A673 (cell line): ENCODE results near the gene PSMB2. TPM values are rescaled to one million over a fixed set of nuclear protein-coding genes. Genes with fewer than 3 reads are reported as not detected.

Experiments used
- BruUV-seq: library from RNA; stranded (reverse); fragments of 400-500 nt; replicated peaks from 2 replicates; lab custom pipeline; 2021; lab: Mats Ljungman, UMichigan
- CTCF ChIA-PET: fragments of 300-600 bp; sonication (Branson Sonifier 250); formaldehyde crosslinking; loops from one replicate; lab custom pipeline; 2022; ENCODE audit warnings: antibody characterized with exemption; lab: Charles Lee
- POLR2A ChIA-PET: fragments of 300-600 bp; sonication (Branson Sonifier 250); formaldehyde crosslinking; loops from one replicate; lab custom pipeline; 2022; ENCODE audit warnings: antibody characterized with exemption; ENCODE audit not compliant: low non-redundant PET; lab: Charles Lee
- DNase-seq: peaks from one replicate; pipeline ENCODE4 v3.0.0-alpha.2; 2015; ENCODE audit warnings: low spot score
- H3K27ac ChIP-seq: fragments of 200-600 bp; sonication (generic); 2 replicates; pipeline ENCODE4 v1.5.1; 2016; ENCODE audit warnings: mixed run types, low read depth, mild to moderate bottlenecking, mixed read lengths, antibody characterized with exemption, low read length; ENCODE audit not compliant: poor library complexity, severe bottlenecking
- H3K27me3 ChIP-seq: fragments of 200-600 bp; sonication (generic); replicated peaks from 2 replicates; pipeline ENCODE4 v1.6.1; 2017; ENCODE audit warnings: mixed run types, low read depth, mild to moderate bottlenecking, mixed read lengths, antibody characterized with exemption, low read length; ENCODE audit not compliant: insufficient read depth, poor library complexity
- H3K36me3 ChIP-seq: fragments of 200-600 bp; sonication (generic); 2 replicates; pipeline ENCODE4 v1.6.1; 2016; ENCODE audit warnings: mixed run types, mild to moderate bottlenecking, mixed read lengths, antibody characterized with exemption, low read length; ENCODE audit not compliant: insufficient read depth, poor library complexity, severe bottlenecking
- H3K4me1 ChIP-seq: fragments of 200-600 bp; sonication (generic); 2 replicates; pipeline ENCODE4 v1.6.1; 2017; ENCODE audit warnings: mixed run types, mild to moderate bottlenecking, mixed read lengths, antibody characterized with exemption, low read length; ENCODE audit not compliant: insufficient read depth, poor library complexity, severe bottlenecking
- H3K4me3 ChIP-seq: fragments of 200-600 bp; sonication (generic); 2 replicates; pipeline ENCODE4 v1.5.1; 2016; ENCODE audit warnings: low read depth, mixed run types, mild to moderate bottlenecking, mixed read lengths, low read length; ENCODE audit not compliant: poor library complexity, severe bottlenecking
- H3K9me3 ChIP-seq: fragments of 200-600 bp; sonication (generic); 2 replicates; pipeline ENCODE4 v1.6.1; 2016; ENCODE audit warnings: mixed run types, low read depth, mild to moderate bottlenecking, mixed read lengths, antibody characterized with exemption, low read length; ENCODE audit not compliant: poor library complexity, severe bottlenecking
- EZH2 ChIP-seq: fragments of 200-600 bp; sonication (generic); IDR thresholded peaks from 2 replicates; pipeline ENCODE4 v1.6.1; 2017; ENCODE audit warnings: borderline replicate concordance, low read depth, mild to moderate bottlenecking, mixed read lengths, antibody characterized with exemption, low read length; ENCODE audit not compliant: poor library complexity, severe bottlenecking
- intact Hi-C: fragments of 100-400 bp; cut with micrococcal nuclease; formaldehyde crosslinking; loops from one replicate; pipeline ENCODE4 v1.10.0; 2022; ENCODE audit not compliant: unreplicated experiment
- total RNA-seq: library from RNA; stranded (reverse); gene quantifications from 2 replicates; pipeline ENCODE4 v1.2.3, GENCODE V29; 2021
- TF ChIP-seq, protein P1 (sequence below): fragments of 300-800, 200-600 bp; sonication (generic); conservative IDR thresholded peaks from 2 replicates; pipeline ENCODE4 v1.5.1; 2017; ENCODE audit warnings: low read depth, mild to moderate bottlenecking, antibody characterized with exemption, low read length, moderate library complexity, mixed read lengths

The PSMB2 gene
- total RNA-seq, 1 experiment from 2014 or later = 169 TPM

DNA sequence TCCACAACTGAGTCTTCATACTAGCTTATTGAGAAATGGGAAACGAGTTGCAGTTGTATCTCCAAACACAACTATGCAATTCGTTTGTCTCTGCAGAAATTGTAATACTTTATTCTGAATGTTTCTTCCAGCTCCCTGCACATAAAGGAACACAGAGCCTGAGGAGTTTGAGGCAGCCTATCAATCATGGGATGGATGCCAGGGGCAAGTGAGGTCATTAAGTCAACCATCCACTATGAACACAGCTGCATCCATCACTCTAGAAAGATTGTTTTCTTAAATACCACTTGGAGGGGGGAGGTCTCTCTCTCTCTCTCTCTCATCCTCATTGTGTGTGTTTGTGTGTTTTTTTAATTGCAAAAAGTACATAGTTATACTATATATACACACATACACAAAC, 2.9 kb upstream of the PSMB2 start:
- H3K4me3 ChIP-seq = no peak overlapping the region
- BruUV-seq = no TSS peak
- intact Hi-C loops = loop anchor here (5.0 kb wide), 1 partner anchor 73 kb away; the partner anchor contains the start of gene C1orf216
- ChIA-PET CTCF (interaction anchor here (0.6 kb wide), 1 partner anchor 64 kb away, joined by 3 read pairs; no protein-coding TSS in a partner anchor), POLR2A (no interaction called here)
- peaks cover 13% of the 10 kb centered on the region for H3K27me3 ChIP-seq
- DNase-seq = no peak
- H3K9me3 ChIP-seq = no peaks in the 10 kb centered on the region
- no peaks in the 10 kb centered on the region for H3K4me1 ChIP-seq
- TF ChIP-seq, protein P1, sequence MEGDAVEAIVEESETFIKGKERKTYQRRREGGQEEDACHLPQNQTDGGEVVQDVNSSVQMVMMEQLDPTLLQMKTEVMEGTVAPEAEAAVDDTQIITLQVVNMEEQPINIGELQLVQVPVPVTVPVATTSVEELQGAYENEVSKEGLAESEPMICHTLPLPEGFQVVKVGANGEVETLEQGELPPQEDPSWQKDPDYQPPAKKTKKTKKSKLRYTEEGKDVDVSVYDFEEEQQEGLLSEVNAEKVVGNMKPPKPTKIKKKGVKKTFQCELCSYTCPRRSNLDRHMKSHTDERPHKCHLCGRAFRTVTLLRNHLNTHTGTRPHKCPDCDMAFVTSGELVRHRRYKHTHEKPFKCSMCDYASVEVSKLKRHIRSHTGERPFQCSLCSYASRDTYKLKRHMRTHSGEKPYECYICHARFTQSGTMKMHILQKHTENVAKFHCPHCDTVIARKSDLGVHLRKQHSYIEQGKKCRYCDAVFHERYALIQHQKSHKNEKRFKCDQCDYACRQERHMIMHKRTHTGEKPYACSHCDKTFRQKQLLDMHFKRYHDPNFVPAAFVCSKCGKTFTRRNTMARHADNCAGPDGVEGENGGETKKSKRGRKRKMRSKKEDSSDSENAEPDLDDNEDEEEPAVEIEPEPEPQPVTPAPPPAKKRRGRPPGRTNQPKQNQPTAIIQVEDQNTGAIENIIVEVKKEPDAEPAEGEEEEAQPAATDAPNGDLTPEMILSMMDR = no peak
- no peak for TF ChIP-seq EZH2
- no peak overlapping the region for H3K27ac ChIP-seq
- no peaks in the 10 kb centered on the region for H3K36me3 ChIP-seq

DNA sequence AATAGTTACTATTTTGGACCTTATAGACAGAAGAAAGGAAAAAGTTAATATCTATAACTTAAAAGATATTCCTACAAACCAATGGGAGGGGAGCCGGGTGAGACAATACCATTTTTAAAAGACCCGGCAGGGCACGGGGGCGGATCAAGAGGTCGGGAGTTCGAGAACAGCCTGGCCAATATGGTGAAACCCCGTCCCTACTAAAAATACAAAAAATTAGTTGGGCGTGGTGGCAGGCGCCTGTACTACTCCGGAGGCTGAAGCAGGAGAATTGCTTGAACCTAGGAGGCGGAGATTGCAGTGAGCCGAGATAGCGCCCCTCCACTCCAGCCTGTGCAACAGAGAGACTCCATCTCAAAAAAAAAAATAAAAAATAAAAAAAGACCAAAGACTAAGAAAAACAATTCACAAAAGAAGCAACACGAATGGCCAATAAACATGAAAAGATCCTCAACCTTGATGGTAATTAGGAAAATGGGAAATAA, 1.2 kb upstream of the PSMB2 start:
- ChIA-PET POLR2A (interaction anchor here (0.7 kb wide), 2 partner anchors 14 to 57 kb away, joined by 3 to 5 read pairs; no protein-coding TSS in a partner anchor), CTCF (interaction anchor here (0.8 kb wide), 1 partner anchor 73 kb away, joined by 3 read pairs; no protein-coding TSS in a partner anchor)
- H3K27me3 ChIP-seq = peaks cover 13% of the 10 kb centered on the region
- peak overlapping the region; percentile 92 for H3K27ac ChIP-seq
- TF ChIP-seq, protein P1 = 0 out of 2 replicates have a peak, but pooled peaks have one; percentile 30
- TF ChIP-seq EZH2 = no peak
- no peaks in the 10 kb centered on the region for H3K9me3 ChIP-seq
- H3K36me3 ChIP-seq = no peaks in the 10 kb centered on the region
- peak; percentile 52 for DNase-seq
- BruUV-seq = no TSS peak
- intact Hi-C loops = loop anchor here (5.0 kb wide), 1 partner anchor 75 kb away; the partner anchor contains the start of gene C1orf216
- H3K4me1 ChIP-seq = peaks cover 13% of the 10 kb centered on the region
- peak overlapping the region; percentile 90 for H3K4me3 ChIP-seq

DNA sequence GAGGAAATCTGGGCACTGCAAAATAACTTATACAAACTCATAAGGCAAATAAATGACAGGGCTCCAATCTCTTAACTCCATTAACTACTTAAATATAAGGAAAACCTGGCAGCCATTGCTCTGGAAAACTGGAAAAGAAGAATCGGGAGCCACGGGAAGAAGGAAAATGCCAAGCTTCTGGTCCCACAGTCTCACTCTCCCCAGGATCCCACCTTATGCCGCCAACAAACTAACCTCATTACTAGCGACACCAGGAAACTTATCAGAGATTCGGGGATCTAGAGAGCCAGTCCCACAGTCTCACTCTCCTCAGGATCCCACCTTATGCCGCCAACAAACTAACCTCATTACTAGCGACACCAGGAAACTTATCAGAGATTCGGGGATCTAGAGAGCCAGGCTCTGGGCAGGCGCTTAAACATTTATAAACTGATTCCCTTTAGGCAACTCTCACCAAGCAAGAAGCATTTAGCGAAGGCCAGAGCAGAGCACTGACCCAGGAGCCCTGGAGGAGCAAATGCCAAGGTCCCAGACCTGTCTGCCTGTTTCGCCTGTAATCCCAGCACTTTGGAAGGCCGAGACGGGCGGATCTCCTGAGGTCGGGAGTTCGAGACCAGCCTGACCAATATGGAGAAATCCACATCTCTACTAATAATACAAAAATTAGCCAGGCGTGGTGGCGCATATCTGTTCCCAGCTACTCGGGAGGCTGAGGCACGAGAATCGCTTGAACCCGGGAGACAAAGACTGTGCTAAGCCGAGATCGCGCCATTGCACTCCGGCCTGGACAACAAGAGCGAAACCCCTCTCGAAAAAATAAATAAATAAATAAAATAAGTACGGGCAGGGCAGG, 720 bp downstream of the PSMB2 start:
- Histone ChIP-seq H3K36me3 (peaks cover 8% of the 10 kb centered on the region), H3K4me3 (peak overlapping the region; percentile 90), H3K4me1 (peaks cover 26% of the 10 kb centered on the region), H3K27ac (peak overlapping the region; percentile 92), H3K9me3 (no peaks in the 10 kb centered on the region), H3K27me3 (peaks cover 9% of the 10 kb centered on the region)
- ChIA-PET POLR2A (no interaction called here), CTCF (no interaction called here)
- TF ChIP-seq, protein P1 = no peak
- no peak for TF ChIP-seq EZH2
- intact Hi-C loops = loop anchor here (5.0 kb wide), 1 partner anchor 77 kb away; the partner anchor contains the start of gene C1orf216
- peak; percentile 15 for DNase-seq
- BruUV-seq = TSS peak; percentile 43
